GM19397 (cell line): ENCODE measurements around the gene NWD2.
"Not testable (repeated sequence)": the region's sequence is repeated elsewhere in the genome, so short reads cannot be mapped to it uniquely, and the experiment has no call there.

Experiments used
- ATAC-seq: cut with Tn5 transposase; IDR thresholded peaks from one replicate; pipeline ENCODE4 v1.9.1; 2021; ENCODE audit warnings: mild to moderate bottlenecking, moderate library complexity; ENCODE audit not compliant: unreplicated experiment

Gene NWD2

GRCh38 chr4:37489697-37490096 is 245.2 kb downstream of the NWD2 start:
- no peak for ATAC-seq

- ATAC-seq, result no peak
These were observed 246.1 kb downstream of the NWD2 start for GRCh38 chr4:37490391-37491347.

- ATAC-seq, result not testable (repeated sequence)
These were observed 250.8 kb downstream of the NWD2 start for GRCh38 chr4:37495353-37495752.
